ENCODE results near the gene NRXN3. TPM values are rescaled to one million over a fixed set of nuclear protein-coding genes. Genes with fewer than 3 reads are reported as not detected.

NRXN3 gene
- total RNA-seq, 1 experiment from 2014 or later = not detected

GRCh38 chr14:78767436-78767835, 597.3 kb downstream of the NRXN3 start:
- no peaks in the 10 kb centered on the region for H3K36me3 ChIP-seq (ENCODE audit: control insufficient read depth, insufficient read depth, low read length)
- DNase-seq (ENCODE audit: low read depth, low spot score) = no peak
- no peaks in the 10 kb centered on the region for H3K27me3 ChIP-seq (ENCODE audit: control insufficient read depth, insufficient read depth, low read length)
- ChIA-PET POLR2A (no interaction called here), CTCF (no interaction called here)
- H3K9me3 ChIP-seq (ENCODE audit: control insufficient read depth, insufficient read depth, low read depth, low read length) = no peaks in the 10 kb centered on the region
- H3K4me1 ChIP-seq (ENCODE audit: control insufficient read depth, insufficient read depth, low read length) = no peaks in the 10 kb centered on the region
- H3K27ac ChIP-seq (ENCODE audit: low read length) = no peak overlapping the region
- in situ Hi-C loops (cut with HindIII; ENCODE audit: low pct_unique_long_range_greater_than_20kb, low sequenced_read_pairs) = no loop called here
- no peak overlapping the region for H3K4me3 ChIP-seq (ENCODE audit: low read depth in 2 of 2, low read length in 2 of 2)
- no TSS peak for BruUV-seq (replicated peaks)
- TF ChIP-seq, protein P1, sequence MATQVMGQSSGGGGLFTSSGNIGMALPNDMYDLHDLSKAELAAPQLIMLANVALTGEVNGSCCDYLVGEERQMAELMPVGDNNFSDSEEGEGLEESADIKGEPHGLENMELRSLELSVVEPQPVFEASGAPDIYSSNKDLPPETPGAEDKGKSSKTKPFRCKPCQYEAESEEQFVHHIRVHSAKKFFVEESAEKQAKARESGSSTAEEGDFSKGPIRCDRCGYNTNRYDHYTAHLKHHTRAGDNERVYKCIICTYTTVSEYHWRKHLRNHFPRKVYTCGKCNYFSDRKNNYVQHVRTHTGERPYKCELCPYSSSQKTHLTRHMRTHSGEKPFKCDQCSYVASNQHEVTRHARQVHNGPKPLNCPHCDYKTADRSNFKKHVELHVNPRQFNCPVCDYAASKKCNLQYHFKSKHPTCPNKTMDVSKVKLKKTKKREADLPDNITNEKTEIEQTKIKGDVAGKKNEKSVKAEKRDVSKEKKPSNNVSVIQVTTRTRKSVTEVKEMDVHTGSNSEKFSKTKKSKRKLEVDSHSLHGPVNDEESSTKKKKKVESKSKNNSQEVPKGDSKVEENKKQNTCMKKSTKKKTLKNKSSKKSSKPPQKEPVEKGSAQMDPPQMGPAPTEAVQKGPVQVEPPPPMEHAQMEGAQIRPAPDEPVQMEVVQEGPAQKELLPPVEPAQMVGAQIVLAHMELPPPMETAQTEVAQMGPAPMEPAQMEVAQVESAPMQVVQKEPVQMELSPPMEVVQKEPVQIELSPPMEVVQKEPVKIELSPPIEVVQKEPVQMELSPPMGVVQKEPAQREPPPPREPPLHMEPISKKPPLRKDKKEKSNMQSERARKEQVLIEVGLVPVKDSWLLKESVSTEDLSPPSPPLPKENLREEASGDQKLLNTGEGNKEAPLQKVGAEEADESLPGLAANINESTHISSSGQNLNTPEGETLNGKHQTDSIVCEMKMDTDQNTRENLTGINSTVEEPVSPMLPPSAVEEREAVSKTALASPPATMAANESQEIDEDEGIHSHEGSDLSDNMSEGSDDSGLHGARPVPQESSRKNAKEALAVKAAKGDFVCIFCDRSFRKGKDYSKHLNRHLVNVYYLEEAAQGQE (IDR thresholded peaks at IDR 0.05; ENCODE audit: insufficient read depth in 1 of 2, low read depth in 2 of 2, low read length in 1 of 2) = no peak
- no peak for TF ChIP-seq SIN3A (IDR thresholded peaks at IDR 0.05; ENCODE audit: borderline replicate concordance, insufficient read depth, low read depth, low read length)
- ATAC-seq = no peak
- intact Hi-C loops (cut with micrococcal nuclease; ENCODE audit: unreplicated experiment) = no loop called here

GRCh38 chr14:78782551-78782950, 612.4 kb downstream of the NRXN3 start:
- Histone ChIP-seq H3K4me1 (ENCODE audit: control insufficient read depth, insufficient read depth, low read length) (no peaks in the 10 kb centered on the region), H3K36me3 (ENCODE audit: control insufficient read depth, insufficient read depth, low read length) (no peaks in the 10 kb centered on the region), H3K9me3 (ENCODE audit: control insufficient read depth, insufficient read depth, low read depth, low read length) (no peaks in the 10 kb centered on the region), H3K4me3 (ENCODE audit: low read depth in 2 of 2, low read length in 2 of 2) (no peak overlapping the region), H3K27ac (ENCODE audit: low read length) (no peak overlapping the region), H3K27me3 (ENCODE audit: control insufficient read depth, insufficient read depth, low read length) (no peaks in the 10 kb centered on the region)
- DNase-seq (ENCODE audit: low read depth, low spot score) = no peak
- no TSS peak for BruUV-seq (replicated peaks)
- ChIA-PET POLR2A (no interaction called here), CTCF (no interaction called here)
- in situ Hi-C loops (cut with HindIII; ENCODE audit: low pct_unique_long_range_greater_than_20kb, low sequenced_read_pairs) = no loop called here
- no peak for ATAC-seq
- intact Hi-C loops (cut with micrococcal nuclease; ENCODE audit: unreplicated experiment) = no loop called here
- TF ChIP-seq, protein P1 (IDR thresholded peaks at IDR 0.05; ENCODE audit: insufficient read depth in 1 of 2, low read depth in 2 of 2, low read length in 1 of 2) = no peak
- TF ChIP-seq POLR2AphosphoS5 (IDR thresholded peaks at IDR 0.05; ENCODE audit: low read depth, low read length) = no peak
- TF ChIP-seq SIN3A (IDR thresholded peaks at IDR 0.05; ENCODE audit: borderline replicate concordance, insufficient read depth, low read depth, low read length) = no peak
- TF ChIP-seq, protein P2, sequence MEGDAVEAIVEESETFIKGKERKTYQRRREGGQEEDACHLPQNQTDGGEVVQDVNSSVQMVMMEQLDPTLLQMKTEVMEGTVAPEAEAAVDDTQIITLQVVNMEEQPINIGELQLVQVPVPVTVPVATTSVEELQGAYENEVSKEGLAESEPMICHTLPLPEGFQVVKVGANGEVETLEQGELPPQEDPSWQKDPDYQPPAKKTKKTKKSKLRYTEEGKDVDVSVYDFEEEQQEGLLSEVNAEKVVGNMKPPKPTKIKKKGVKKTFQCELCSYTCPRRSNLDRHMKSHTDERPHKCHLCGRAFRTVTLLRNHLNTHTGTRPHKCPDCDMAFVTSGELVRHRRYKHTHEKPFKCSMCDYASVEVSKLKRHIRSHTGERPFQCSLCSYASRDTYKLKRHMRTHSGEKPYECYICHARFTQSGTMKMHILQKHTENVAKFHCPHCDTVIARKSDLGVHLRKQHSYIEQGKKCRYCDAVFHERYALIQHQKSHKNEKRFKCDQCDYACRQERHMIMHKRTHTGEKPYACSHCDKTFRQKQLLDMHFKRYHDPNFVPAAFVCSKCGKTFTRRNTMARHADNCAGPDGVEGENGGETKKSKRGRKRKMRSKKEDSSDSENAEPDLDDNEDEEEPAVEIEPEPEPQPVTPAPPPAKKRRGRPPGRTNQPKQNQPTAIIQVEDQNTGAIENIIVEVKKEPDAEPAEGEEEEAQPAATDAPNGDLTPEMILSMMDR (IDR thresholded peaks at IDR 0.05) = no peak
- no peak for TF ChIP-seq TCF7L2 (IDR thresholded peaks at IDR 0.05; ENCODE audit: low read depth, low read length)

Data from Panc1 (cell line).